B cell (primary cell): ENCODE measurements around the gene COTL1. TPM values are rescaled to one million over a fixed set of nuclear protein-coding genes. Genes with fewer than 3 reads are reported as not detected.

Experiments used
- ATAC-seq: fragments of 200-7000 bp; cut with Tn5 transposase; one replicate; pipeline ENCODE4 v1.10.0; 2021; ENCODE audit warnings: low read depth, mild to moderate bottlenecking, moderate number of reproducible peaks, moderate library complexity
- CTCF ChIA-PET: fragments of 350-600 bp; sonication (Branson Sonifier 250); formaldehyde crosslinking; loops from one replicate; lab custom pipeline; 2021; ENCODE audit warnings: antibody characterized with exemption, inconsistent platforms; lab: Charles Lee
- POLR2A ChIA-PET: fragments of 350-600 bp; sonication (Branson Sonifier 250); formaldehyde crosslinking; loops from one replicate; lab custom pipeline; 2021; ENCODE audit warnings: antibody characterized with exemption; lab: Charles Lee
- DNase-seq: peaks from one replicate; pipeline ENCODE4 v3.0.0; 2013
- H2AFZ ChIP-seq: 2 replicates; pipeline ENCODE4 v1.6.1; 2012; ENCODE audit warnings: mild to moderate bottlenecking, low read depth, low read length; ENCODE audit not compliant: insufficient read depth, poor library complexity, severe bottlenecking
- H3K27ac ChIP-seq, 2 donors: 1 replicate in 1 of 2; 2 replicates in 1 of 2; pipeline ENCODE4 v1.5.1; 2012 to 2013; ENCODE audit warnings: low read length in 2 of 2, mild to moderate bottlenecking in 2 of 2, moderate library complexity in 1 of 2
- H3K27me3 ChIP-seq, 4 experiments: fragments of 200-600 bp in 1 of 4; sonication (generic) in 1 of 4; replicated peaks in 1 of 4; 1 replicate in 2 of 4; 2 replicates in 2 of 4; pipeline versions ENCODE4 v1.6.1 to v1.7.0; 2013 to 2016; ENCODE audit warnings: low read length in 3 of 4, mild to moderate bottlenecking in 2 of 4, mixed read lengths in 1 of 4, moderate library complexity in 1 of 4; ENCODE audit not compliant: insufficient read depth in 4 of 4, control insufficient read depth in 3 of 4; ENCODE audit errors: control extremely low read depth in 1 of 4
- H3K36me3 ChIP-seq, 2 experiments: replicated peaks in 1 of 2; 1 replicate in 1 of 2; 2 replicates in 1 of 2; pipeline versions ENCODE4 v1.6.1 to v1.7.1; 2013; ENCODE audit warnings: low read length in 1 of 2; ENCODE audit not compliant: insufficient read depth in 2 of 2, control insufficient read depth in 1 of 2; ENCODE audit errors: control extremely low read depth in 1 of 2, extremely low read depth in 1 of 2
- H3K4me1 ChIP-seq, 2 donors: fragments of 200-600 bp in 1 of 2; sonication (generic) in 1 of 2; 1 replicate in 1 of 2; 2 replicates in 1 of 2; pipeline versions ENCODE4 v1.5.1 to v1.6.1; 2013 to 2017; ENCODE audit warnings: low read length in 2 of 2; ENCODE audit not compliant: control insufficient read depth in 2 of 2, insufficient read depth in 2 of 2
- H3K4me2 ChIP-seq: replicated peaks from 2 replicates; pipeline ENCODE3; 2012; ENCODE audit warnings: mild to moderate bottlenecking, low read depth, low read length; ENCODE audit not compliant: poor library complexity, severe bottlenecking
- H3K4me3 ChIP-seq, 5 experiments: fragments of 200-600 bp in 1 of 5; sonication (generic) in 1 of 5; 1 replicate in 3 of 5; 2 replicates in 2 of 5; pipeline versions ENCODE4 v1.5.1 to v1.7.0; 2011 to 2016; ENCODE audit warnings: low read length in 4 of 5, mild to moderate bottlenecking in 4 of 5, low read depth in 2 of 5, control low read depth in 1 of 5, moderate library complexity in 1 of 5; ENCODE audit not compliant: insufficient read depth in 1 of 5; ENCODE audit errors: control extremely low read depth in 1 of 5, extremely low read depth in 1 of 5
- H3K79me2 ChIP-seq: fragments of 200-600 bp; sonication (generic); one replicate; pipeline ENCODE4 v1.6.0; 2016; ENCODE audit warnings: low read length; ENCODE audit not compliant: control insufficient read depth, insufficient read depth
- H3K9ac ChIP-seq: fragments of 200-600 bp; sonication (generic); 2 replicates; pipeline ENCODE4 v1.6.1; 2017; ENCODE audit warnings: mild to moderate bottlenecking, low read length, moderate library complexity
- H3K9me3 ChIP-seq, 3 donors: one replicate each; pipeline versions ENCODE4 v1.6.1 to v1.7.1; 2013; ENCODE audit warnings: low read length in 2 of 3; ENCODE audit not compliant: control insufficient read depth in 2 of 3, insufficient read depth in 1 of 3; ENCODE audit errors: control extremely low read depth in 1 of 3
- H4K20me1 ChIP-seq: 2 replicates; pipeline ENCODE4 v1.6.0; 2012; ENCODE audit warnings: mild to moderate bottlenecking, low read length; ENCODE audit not compliant: insufficient read depth, control insufficient read depth, poor library complexity, severe bottlenecking
- H3K27ac Mint-ChIP-seq: one replicate; pipeline ENCODE4 v1.8.0; 2021; ENCODE audit warnings: mixed read lengths
- H3K27me3 Mint-ChIP-seq: one replicate; pipeline ENCODE4 v1.8.0; 2021; ENCODE audit warnings: mixed read lengths
- H3K4me1 Mint-ChIP-seq: one replicate; pipeline ENCODE4 v1.8.0; 2021; ENCODE audit warnings: mixed read lengths
- H3K4me3 Mint-ChIP-seq: one replicate; pipeline ENCODE4 v1.8.0; 2021; ENCODE audit warnings: mixed read lengths
- H3K9me3 Mint-ChIP-seq: one replicate; pipeline ENCODE4 v1.8.0; 2022; ENCODE audit warnings: mixed read lengths; ENCODE audit not compliant: insufficient read depth
- EZH2 ChIP-seq: IDR thresholded peaks from 2 replicates; pipeline ENCODE4 v1.6.1; 2012; ENCODE audit warnings: borderline replicate concordance, low read depth, mild to moderate bottlenecking, moderate library complexity, low read length; ENCODE audit not compliant: insufficient read depth, poor library complexity, severe bottlenecking
- WGBS: methylation state at CpG from one replicate; pipeline ENCODE4 v1.1.5; 2013; ENCODE audit warnings: missing lambda C conversion rate; ENCODE audit not compliant: insufficient coverage; 5-methylcytosine and 5-hydroxymethylcytosine counted together
- intact Hi-C: fragments of 100-400 bp; cut with micrococcal nuclease; formaldehyde crosslinking; loops from one replicate; pipeline ENCODE4 v1.10.0; 2022
- polyA plus RNA-seq: library from polyadenylated mRNA; depleted of rRNA; stranded (reverse); fragments of >200 nt; gene quantifications from 2 replicates; pipeline ENCODE4 v1.2.3, GENCODE V29; 2012
- total RNA-seq, 2 donors: library from RNA; stranded (reverse); fragments of 120-200 nt in 1 of 2; gene quantifications; 1 replicate in 1 of 2; 2 replicates in 1 of 2; pipeline versions ENCODE4 v1.2.3 to v1.2.4, GENCODE V29; 2013 to 2022
- TF ChIP-seq, protein P1 (sequence below): fragments of 200-600 bp; IDR thresholded peaks from one replicate; pipeline ENCODE4 v1.8.0; 2022; ENCODE audit warnings: antibody characterized with exemption, mild to moderate bottlenecking

Gene COTL1
- total and polyA plus RNA-seq, 2 donors (not counting 1 experiment from before 2014, with no cell fraction given), result 158 to 264 TPM

DNA sequence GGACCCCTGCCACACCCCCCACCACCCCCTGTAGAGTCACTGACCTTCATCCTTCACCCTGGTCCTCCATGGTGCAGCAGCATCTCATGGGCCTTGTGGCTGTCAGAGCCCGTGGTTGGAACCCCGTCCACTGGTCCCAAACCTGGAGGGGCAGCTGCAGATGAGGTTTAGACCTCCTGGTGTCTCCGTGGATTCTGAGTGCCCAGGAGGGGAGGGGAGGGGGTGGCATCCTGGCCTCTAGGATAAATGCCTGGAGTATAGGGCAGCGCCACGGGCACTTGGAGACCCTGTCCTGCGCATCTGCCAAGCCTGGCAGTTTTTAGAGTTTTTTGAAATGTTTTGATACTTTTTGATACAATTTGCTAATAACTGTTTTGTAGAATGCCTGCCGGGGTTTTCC is 48.0 kb upstream of the COTL1 start:
- CTCF ChIA-PET, result interaction anchor here (2.0 to 8.0 kb wide), 5 partner anchors 21 to 159 kb away, joined by 5 to 49 read pairs (median 29); no protein-coding TSS in a partner anchor

DNA sequence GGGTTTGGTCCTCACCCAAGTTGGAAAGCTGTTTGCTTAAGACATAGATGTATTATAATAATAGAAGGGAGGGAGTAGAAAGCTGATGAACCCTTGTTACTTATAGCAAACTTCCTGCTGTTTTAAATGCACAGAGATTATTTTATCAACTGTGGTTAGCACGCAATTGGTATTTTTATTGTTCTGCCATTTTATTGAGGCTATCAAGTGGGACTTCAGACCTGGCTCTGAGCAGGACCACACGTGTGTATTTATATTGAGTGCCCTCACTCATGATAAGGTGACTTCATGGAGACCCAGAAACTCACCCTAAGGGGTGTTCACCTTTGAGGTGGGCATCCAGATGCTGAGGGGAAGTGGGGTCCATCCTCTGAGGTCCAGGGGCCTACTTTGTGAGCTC is 47.5 kb upstream of the COTL1 start:
- H3K4me1 Mint-ChIP-seq, result peaks cover 28% of the 10 kb centered on the region
- no peak overlapping the region for H3K27ac Mint-ChIP-seq
- Histone ChIP-seq H3K79me2 (peaks cover 33% of the 10 kb centered on the region), H4K20me1 (peaks cover 62% of the 10 kb centered on the region), H3K4me3 (no peak overlapping the region), H2AFZ (no peak overlapping the region), H3K9ac (no peak overlapping the region), H3K9me3 (peaks cover 0 to 4% (median 0%) of the 10 kb centered on the region in 3 donors), H3K4me1 (peaks cover 23 to 24% of the 10 kb centered on the region in 2 donors), H3K36me3 (peaks cover 4 to 46% of the 10 kb centered on the region in 2 experiments), H3K4me2 (no peak overlapping the region), H3K27me3 (no peaks in the 10 kb centered on the region), H3K27ac (no peak overlapping the region)
- 100% methylated on average over 1 of the region's 2 CpGs for WGBS
- ATAC-seq (no peak), DNase-seq (no peak)
- no peaks in the 10 kb centered on the region for H3K27me3 Mint-ChIP-seq
- TF ChIP-seq EZH2, result no peak
- TF ChIP-seq, protein P1, sequence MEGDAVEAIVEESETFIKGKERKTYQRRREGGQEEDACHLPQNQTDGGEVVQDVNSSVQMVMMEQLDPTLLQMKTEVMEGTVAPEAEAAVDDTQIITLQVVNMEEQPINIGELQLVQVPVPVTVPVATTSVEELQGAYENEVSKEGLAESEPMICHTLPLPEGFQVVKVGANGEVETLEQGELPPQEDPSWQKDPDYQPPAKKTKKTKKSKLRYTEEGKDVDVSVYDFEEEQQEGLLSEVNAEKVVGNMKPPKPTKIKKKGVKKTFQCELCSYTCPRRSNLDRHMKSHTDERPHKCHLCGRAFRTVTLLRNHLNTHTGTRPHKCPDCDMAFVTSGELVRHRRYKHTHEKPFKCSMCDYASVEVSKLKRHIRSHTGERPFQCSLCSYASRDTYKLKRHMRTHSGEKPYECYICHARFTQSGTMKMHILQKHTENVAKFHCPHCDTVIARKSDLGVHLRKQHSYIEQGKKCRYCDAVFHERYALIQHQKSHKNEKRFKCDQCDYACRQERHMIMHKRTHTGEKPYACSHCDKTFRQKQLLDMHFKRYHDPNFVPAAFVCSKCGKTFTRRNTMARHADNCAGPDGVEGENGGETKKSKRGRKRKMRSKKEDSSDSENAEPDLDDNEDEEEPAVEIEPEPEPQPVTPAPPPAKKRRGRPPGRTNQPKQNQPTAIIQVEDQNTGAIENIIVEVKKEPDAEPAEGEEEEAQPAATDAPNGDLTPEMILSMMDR, result no peak
- intact Hi-C loops, result no loop called here
- no peaks in the 10 kb centered on the region for H3K9me3 Mint-ChIP-seq
- POLR2A ChIA-PET, result interaction anchor here (0.6 to 1.0 kb wide), 3 partner anchors 9 to 24 kb away, joined by 3 read pairs; no protein-coding TSS in a partner anchor
- CTCF ChIA-PET, result interaction anchor here (0.9 to 8.0 kb wide), 8 partner anchors 8 to 159 kb away, joined by 4 to 51 read pairs (median 20); no protein-coding TSS in a partner anchor
- H3K4me3 Mint-ChIP-seq, result no peak overlapping the region

More for the DNA sequence above, 48.0 kb upstream of the COTL1 start:
- Histone ChIP-seq H3K36me3 (peaks cover 4 to 42% of the 10 kb centered on the region in 2 experiments), H3K4me1 (peaks cover 23 to 24% of the 10 kb centered on the region in 2 donors), H3K4me3 (no peak overlapping the region), H3K9ac (no peak overlapping the region), H3K27ac (no peak overlapping the region), H4K20me1 (peaks cover 58% of the 10 kb centered on the region), H3K79me2 (peaks cover 33% of the 10 kb centered on the region), H3K4me2 (no peak overlapping the region), H3K9me3 (peaks cover 0 to 4% (median 0%) of the 10 kb centered on the region in 3 donors), H3K27me3 (no peaks in the 10 kb centered on the region), H2AFZ (no peak overlapping the region)
- Mint-ChIP-seq H3K27ac (no peak overlapping the region), H3K27me3 (no peaks in the 10 kb centered on the region), H3K4me3 (no peak overlapping the region), H3K4me1 (peaks cover 28% of the 10 kb centered on the region), H3K9me3 (no peaks in the 10 kb centered on the region)
- intact Hi-C loops, result no loop called here
- TF ChIP-seq EZH2, result no peak
- TF ChIP-seq, protein P1, result no peak
- WGBS, result 100% methylated on average over 6 of the region's 7 CpGs
- no peak for DNase-seq
- ATAC-seq, result no peak
- POLR2A ChIA-PET, result interaction anchor here (0.6 to 0.8 kb wide), 3 partner anchors 10 to 55 kb away, joined by 3 to 4 read pairs (median 3); no protein-coding TSS in a partner anchor
